Suprapubic skin (tissue), 3 donors: Measurements from ENCODE around the gene SERGEF.

Source experiments
- EP300 ChIP-seq: sonication (generic); formaldehyde crosslinking; IDR thresholded peaks from one replicate; pipeline ENCODE4 v1.6.1; 2017; ENCODE audit warnings: antibody characterized with exemption
- TF ChIP-seq, protein P1 (sequence below), 2 donors: fragments of 200-600 bp in 1 of 2; fragments of 450-650 bp in 1 of 2; sonication (generic) in 1 of 2; IDR thresholded peaks; one replicate each; pipeline ENCODE4 v1.5.1; 2016 to 2019; ENCODE audit warnings: antibody characterized with exemption in 2 of 2, mild to moderate bottlenecking in 1 of 2, moderate library complexity in 1 of 2

GRCh38 chr11:17865765-17866428 lies 146.9 kb downstream of the SERGEF start:
- TF ChIP-seq, protein P1, sequence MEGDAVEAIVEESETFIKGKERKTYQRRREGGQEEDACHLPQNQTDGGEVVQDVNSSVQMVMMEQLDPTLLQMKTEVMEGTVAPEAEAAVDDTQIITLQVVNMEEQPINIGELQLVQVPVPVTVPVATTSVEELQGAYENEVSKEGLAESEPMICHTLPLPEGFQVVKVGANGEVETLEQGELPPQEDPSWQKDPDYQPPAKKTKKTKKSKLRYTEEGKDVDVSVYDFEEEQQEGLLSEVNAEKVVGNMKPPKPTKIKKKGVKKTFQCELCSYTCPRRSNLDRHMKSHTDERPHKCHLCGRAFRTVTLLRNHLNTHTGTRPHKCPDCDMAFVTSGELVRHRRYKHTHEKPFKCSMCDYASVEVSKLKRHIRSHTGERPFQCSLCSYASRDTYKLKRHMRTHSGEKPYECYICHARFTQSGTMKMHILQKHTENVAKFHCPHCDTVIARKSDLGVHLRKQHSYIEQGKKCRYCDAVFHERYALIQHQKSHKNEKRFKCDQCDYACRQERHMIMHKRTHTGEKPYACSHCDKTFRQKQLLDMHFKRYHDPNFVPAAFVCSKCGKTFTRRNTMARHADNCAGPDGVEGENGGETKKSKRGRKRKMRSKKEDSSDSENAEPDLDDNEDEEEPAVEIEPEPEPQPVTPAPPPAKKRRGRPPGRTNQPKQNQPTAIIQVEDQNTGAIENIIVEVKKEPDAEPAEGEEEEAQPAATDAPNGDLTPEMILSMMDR (IDR thresholded peaks at IDR 0.05), result no peak
- TF ChIP-seq EP300, result no peak
